CD4-positive, alpha-beta T cell treated with Interleukin-15 for 1 hour (primary cell): ENCODE measurements around the gene SAMHD1.

Source experiments
- DNase-seq: peaks from one replicate; pipeline ENCODE4 v3.0.0-alpha.2; 2020

SAMHD1 gene

DNA sequence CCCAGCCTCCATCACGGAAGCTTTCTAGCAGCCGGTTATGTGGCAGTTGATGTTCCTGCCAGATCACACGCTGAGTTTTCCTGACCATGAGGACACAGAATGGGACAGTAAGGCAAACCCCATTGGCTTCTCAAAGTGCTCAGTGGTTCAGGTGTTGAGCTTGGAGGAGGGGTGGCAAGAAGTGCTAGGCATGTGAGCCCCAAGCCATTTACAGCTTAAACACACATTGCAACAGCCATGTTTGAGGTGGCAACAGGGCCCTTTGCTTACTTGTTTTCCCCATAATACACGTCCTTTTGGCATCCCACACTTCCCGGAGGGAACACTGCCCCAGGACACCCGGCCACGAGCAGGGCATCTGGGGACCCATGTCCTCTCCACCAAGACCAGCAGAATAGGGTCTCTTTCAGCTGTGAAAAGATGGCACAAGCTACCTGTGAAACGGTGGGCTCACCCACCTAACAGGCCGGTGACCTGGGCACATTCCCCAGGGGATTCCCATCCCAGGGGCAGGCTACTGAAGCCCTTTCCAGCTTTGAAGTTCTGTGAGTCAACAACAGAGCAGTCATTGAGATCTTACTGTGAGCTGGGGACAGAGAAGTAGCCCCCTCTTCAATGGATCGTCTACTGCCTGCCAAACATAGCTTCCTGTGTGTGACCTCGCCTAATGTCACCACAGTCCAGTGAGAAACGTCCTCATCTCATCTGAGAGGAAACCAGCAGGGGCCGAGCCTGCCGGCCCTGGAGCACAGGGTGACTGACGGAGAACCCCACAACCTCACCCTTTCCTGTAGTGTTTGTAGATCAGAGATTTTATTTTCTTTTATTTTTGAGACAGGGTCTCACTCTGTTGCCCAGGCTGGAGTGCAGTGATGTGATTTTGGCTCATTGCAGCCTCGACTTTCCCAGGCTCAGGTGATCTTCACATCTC, 79.6 kb downstream of the SAMHD1 start:
- no peak for DNase-seq

DNA sequence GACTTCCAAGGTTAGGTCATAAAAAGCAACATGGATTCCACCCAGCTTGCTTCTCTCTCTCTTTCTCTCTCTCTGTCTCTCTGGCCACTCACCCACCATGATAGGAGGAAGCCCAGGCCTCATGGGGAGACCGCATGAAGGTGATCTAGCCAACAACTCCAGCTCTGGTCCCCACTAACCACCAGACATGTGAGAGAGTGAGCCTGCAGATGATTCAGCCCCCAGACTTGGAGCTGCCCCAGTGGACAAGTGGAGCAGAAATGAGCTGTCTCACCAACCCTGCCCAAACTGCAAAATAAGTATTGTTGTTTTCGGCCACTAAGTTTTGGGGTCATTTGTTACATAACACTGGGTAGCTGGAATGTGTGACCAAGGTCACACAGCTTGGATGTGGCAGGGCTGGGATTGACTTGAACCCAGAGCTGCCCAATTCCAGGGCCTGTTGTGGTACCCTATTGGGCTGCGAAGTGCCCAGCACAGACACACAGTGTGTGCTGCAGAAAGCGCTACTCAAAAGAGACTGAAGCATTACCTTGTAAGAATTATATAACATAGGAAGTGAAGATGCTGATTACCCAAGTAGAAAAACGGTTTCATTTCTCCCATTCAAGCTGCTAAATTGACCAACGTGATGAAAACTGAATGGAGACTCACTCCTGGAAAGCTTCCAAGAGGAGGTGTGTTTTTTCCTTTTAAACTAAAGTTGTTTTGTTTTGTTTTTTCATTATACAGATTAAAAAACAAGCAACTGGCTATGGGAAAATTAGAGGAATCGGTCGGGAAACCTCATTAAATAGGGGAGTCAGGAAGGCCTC, 84.6 kb downstream of the SAMHD1 start:
- no peak for DNase-seq

DNA sequence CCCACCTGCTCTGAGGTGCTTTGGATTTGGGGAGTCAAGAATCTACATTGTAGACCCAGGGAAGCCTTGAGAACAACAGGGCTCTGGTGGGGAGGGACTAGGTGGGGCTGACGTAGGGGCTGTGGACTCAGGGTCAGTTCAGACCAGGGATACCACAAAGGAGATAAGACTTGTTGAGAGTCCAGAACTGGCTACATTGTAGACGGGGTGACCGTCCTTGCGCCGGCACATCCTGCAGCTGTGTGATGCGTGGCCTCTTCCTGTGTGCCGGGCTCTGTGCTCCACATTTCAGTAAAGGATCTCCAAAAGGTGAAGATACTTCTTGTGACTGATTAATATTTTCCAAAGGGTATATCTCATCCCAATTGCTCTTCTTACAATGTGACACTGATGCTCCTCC, 85.3 kb downstream of the SAMHD1 start:
- DNase-seq: no peak

DNA sequence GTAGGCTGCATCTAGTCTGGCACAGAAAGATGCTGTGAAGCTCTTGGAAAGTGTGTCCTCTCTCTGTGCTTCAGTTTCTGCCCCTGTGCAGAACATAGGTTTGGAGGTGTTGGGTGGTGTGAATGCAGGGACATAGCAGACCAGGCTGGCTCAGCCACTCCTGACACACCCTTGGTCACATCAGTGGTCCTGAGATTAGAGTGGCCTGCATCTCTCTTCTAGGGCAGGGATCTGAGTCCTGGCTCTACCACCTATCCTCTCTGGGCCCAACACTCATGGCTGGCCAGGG, 85.7 kb downstream of the SAMHD1 start:
- no peak for DNase-seq

DNA sequence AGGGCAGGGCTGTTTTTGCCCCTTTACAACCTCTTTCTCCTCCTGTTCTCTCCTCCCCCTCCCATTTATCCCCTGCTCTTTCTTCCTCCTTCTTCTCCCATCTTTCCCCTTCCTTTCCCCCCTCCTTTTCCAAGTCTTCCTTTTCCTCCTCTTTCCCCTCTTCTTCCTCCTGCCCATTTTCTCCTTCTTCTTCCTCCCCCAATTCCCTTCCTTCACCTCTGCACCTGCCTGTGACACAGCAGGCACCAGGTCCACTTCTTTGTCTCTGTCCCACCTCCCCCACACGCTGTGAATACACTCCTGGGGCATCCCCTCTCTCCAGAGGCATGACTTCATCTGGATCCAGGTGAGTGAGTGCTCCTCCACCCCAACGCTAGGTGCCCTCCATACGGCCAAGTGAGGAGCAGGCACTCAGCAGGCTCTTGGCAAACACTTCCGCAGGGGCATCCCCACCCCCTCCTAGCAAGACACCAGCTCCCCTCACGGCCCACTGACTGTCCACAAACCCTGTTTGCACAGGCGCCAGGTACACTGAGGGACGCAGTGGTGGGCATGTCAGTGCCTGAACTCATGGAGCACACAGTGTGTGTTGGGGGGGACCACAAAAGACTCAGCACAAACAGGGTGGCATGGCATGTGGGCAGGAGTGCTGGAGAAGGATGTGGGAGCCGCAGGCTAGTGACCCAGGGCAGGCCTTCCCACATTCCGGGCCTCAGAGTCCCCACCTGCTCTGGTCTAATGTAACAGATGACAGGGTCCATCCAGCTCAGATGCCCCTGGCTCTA, 86.2 kb downstream of the SAMHD1 start:
- DNase-seq: no peak

DNA sequence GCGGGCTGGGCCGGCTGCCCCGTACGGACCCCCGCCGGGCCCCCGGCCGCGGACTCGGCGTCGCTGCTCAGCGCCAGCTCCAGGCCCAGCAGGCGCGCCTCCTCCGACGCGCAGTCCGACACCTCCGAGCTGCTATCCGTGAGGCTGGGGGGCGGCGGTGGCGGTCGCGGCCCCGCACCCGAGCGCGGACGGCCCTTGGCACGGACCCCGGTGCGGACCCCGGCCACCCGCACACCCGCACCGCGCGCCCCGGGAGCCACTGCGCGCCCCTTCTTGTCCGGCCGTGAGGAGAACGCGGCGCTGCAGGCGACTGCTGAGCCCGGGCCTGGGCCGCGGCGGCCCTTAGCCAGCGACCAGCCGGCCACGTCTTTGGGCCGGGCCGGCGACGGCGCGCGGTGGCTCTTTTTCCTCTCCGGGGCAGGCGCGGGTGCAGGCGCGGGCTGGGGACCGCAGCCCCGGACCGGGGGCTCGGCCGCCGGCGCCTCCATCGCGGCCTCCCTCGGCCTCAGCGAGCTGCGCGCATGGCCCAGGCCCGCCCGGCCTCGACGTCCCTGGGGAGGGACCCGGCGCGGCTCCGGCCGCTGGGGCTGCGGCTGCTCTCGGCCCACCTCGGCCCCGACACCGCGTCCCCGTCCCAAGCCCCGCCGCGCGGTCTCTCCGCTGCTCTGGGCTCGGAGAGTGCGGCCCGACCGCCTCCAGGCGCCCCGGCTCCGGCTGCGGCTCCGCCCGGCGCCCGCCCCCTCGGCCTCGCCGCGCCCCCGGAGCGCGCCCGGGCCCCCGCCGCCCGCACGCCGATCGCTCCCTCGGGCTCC, 88.4 kb downstream of the SAMHD1 start:
- DNase-seq: no peak

DNA sequence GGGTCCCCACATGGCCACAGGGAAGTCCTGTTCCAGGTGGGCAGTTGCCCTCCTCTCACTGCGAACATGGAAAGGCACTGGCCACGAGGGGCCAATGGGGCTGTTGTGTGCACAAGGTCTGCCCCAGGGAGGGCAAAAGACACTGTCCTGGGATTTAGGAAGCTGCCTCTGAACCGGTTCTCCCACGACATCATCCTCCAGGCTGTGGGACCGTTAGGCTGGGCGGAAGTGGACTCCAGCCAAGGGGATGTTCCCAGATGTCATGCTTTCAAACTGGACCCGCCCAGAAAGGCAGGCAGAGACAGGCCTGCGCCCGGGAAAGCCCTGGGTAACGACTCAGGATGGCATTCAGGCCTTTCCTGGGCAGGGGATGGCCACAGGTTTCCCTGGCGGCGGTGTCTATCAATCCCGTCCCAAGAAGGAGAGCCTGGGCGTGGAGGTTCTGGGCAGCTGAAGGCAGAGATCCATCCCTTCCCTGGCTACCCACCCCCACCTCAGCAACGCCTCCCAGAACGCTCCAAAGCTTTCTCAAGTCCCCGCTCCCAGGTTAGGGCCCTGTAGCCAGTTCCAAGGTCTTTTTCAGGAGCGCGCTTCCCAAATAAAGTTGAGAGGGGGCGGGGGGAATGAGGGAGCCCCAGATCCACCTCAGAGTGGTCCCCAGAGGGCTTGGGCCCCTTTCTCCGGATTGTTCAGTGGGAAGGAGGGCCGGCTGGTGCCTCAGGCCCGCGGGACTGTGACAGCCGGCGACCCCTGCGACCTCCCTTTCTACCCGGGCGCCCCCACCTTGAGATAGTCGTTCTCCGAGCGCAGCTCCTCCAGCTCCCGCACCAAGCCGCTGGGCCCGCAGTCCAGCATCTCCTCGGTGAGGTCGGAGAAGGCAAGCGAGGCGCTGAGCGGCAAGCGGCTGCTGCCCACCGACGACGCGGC, 89.4 kb downstream of the SAMHD1 start:
- no peak for DNase-seq

DNA sequence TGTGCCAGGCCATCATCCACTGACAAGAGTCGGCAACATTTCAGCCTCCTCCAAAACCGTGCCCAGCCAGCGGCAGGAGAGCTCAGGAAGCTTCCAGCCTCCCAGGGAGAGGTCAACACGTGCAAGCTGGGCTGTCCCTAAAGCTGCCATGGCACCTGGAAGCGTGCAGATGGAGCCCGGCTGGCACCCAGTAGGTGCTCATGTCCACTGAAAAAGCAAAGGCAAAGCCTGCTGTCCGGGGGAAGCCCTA, 90.0 kb downstream of the SAMHD1 start:
- no peak for DNase-seq

DNA sequence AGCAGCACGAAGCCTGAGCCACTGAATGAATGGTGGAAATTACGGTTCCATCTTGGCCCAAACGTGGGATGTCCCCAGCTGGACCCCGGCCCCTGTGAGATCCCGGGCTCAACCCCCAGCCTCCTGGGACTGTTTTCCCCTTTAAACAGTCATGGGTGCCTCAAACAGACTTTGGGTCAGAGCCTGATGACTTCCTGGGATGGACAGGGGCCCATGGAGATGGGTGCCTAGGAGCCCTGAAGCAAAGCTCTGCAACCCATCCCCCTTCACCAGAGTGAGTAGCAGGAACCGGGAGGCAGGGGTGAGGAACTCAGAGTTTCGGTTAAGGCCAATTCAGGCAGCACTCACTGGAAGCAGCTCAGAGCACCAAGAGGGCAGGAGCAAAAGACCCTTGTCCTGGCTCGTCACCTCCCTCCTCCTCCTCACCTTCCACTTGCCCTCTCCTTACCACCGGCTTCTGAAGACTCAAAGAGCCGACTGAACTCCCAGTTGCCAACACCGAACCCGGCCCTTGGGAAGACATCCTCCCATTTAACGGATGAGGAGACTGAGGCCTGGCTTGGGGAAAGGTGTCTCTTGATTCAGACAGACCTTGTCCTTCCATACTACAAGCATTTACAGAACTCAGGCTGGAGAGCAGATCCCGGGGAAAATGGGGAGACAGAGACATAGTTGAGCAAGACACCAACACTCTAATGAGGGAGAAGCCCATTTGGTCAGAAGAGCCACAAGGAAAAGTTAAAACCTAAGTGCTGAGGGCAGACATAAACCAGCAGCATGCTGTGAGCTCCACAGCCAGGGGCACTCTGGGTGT, 90.5 kb downstream of the SAMHD1 start:
- DNase-seq: no peak

DNA sequence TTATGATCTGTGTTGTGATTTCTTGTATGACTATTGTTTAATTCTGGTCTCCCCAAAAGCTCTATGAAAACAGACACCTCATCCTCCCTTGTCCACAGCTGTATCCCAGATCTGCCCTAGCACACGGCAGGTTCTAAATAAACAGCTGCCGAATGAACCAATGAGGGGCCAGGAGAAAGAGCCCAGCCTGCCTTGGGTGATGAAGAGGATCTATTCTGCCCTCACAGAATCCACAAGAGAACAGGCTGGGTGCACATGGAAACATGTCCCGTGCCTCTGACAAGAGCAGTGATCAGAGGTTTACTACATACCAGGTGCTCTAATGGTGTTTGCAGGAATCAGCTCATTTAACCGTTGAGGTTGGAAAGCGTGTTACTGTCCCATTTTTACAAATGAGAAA, 91.2 kb downstream of the SAMHD1 start:
- DNase-seq: no peak

DNA sequence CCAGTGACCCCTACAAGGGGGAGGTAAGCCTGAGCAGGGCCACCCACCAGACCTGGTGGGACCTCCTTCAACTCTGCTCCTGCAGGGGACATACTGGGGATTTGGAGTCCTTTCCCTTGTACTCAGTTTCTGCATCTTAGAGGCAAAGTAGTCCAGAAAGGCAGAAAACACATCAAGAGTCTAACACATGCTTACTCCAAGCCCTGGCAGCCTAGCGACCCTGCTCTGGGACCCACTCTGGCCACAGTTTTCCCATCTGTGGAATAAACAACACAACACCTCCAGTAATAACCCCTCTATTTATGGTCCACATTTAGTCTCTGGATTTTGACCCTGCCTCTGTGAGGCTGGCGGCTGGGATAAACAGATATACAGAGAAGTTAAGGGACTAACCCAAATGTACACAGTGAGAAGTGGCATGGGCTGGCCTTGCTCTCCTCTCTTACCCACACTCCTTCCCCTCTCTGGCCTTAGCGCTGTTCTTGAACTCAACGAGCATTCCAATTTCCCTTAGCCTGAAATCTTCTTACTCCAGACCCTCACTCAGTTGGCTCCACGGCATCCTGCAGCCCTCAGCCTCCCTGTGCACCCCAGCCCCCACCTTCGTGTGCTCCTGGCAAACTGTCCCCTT, 91.7 kb downstream of the SAMHD1 start:
- no peak for DNase-seq

DNA sequence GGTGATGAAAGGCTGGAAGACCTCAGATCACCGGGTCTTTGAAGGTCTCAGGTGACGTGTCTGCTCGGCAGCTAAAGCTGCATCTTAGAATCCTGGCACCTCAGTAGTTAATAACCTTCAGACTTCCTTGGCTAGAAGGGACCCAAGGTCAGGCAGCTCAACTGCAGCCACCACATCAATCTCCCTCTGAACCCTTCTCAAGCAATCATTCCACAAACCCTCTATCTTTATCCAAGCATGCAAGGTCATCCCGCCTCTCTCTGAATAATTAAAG, 92.3 kb downstream of the SAMHD1 start:
- DNase-seq: no peak

DNA sequence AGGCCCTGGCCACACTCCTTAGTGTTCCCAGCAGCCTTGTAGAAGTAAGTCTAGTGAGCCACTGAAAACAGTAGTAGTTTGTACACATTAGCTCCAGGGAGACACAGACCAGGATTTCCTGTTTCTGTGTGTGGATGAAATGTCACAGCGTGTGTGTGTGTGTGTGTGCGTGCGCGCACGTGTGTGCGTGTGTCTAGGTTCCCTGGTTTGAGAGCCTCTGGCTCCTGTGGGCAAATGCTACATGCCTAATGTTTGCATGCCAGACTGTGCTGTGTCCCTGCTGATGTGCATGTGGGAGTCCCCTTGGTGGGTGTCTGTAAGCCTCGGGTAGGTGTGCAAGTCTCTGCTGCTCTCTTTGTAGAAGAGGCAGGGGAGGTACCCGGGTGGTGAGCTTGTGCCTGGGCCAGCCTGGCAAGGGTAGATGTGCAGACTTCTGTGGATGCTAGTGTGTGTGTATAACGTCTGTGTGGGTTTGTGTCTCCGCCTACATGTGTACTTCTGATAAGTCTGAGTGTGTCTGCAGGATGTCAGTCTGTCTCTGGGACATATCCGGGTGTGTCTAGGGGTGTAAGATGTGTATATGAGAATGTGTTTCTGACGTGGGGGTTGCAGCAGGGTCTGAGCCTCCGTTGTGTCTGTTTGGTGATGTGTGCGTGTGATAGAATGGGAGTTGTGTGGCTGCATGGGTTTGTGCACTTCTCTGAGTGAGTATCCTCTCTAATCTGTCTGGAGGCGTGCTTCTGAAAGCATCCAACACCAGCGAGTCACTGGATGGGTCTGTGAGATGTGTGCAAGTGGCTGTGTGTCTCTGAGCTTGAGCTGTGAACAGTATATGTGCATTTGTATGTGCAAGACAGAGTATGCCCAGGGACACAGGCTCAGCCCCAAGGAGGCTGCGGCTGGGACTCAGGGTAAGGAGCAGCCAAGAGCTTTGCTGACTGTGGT, 94.5 kb downstream of the SAMHD1 start:
- peak; percentile 37 for DNase-seq

DNA sequence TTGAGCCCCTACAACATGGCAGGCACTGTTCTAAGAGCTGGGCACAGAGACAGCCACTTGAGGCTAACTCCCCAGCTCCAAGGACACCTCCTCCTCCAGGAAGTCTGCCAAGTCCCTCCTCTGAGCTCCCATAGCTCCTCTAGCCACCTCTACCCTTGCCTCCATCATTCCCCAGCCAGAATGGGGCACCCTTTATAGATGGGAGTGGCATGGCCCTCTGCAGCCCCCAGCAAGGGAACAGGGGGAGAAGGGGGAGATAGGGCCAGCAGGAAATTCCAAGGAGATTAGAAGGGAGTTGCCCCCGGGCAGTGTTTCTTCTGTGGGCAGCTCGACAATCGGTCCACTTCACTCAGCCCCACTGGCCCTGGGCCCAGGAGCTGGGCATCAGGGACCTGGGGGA, 95.3 kb downstream of the SAMHD1 start:
- no peak for DNase-seq

DNA sequence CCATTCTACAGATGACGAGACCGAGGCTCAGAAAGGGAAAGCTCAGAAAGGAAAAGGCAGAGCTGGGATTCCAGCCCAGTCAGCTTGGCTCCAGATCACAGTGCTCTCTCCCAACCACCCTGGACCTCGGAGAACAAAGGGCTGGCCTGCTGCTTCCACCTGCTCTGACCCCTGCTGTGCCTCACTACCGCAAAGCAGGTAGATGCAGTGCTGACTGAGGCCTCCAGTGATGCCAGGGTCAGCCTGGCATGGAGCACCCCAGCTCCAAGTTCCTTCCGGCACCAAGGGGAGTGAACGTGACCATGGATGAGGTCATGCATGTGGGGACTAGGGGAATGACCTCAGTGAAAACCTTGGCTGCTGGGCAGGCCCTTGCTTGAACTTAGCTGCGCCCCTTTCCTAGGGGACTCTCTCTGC, 96.3 kb downstream of the SAMHD1 start:
- DNase-seq: no peak

DNA sequence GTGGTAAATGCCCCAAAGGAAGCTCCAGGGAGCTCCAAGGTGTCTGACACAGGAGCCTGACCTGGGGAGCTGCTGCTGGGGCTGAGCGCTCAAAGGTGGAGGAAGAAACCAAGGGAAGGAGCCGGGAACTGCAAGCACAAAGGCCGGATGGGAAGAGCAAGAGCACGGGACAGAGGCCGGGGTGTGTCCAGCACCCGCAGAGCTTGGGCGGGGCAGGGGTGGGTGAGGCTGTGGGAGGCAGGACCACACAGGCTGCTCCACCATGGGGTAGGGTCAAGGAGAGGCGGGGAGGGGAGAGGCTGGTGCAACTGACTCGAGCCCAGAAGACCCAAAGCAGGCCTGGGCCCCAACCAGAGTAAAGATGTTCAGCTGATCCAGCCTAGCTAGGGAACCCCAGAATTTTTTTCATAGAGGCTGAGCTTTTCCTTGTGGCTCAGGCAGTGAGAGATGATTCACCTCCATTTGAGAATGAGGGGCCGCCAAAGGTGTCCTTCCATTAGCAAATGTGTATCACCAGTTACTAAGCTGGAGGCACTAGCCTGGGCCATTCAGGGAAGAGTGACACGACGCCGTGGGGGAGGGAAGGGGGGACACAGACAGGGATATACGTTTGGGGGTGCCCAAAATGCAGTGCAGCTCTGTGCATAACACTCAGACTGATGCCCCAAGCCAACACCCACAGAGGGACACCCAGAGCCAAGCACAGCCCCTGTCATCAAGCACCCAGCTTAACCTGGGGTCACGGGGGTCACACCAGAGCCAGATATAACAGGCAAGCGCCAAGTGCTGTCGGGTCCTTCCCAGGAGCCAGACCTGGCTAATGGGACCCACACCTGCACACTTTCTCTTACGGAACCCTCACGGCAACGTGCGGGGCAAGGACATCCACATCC, 96.9 kb downstream of the SAMHD1 start:
- DNase-seq: no peak

DNA sequence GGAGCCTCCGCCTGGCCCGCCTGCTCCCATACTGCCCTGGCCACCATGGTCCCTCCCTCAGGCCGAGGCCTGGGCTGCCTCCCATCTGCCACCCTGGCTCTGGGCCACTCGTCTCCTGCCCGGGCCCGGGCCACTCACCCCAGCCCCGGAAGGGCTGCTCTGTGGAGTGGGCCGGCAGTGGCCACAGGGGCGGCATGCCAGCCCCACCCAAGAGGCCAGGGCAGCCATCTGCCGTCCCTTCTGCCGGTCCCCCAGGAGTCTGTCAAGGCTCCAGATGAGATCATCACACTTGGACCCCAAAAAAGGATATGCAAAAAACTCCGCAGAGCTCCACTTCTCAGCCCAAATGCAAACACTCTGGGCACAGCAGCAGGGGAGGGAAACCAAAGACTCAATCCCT, 99.3 kb downstream of the SAMHD1 start:
- DNase-seq: no peak

DNA sequence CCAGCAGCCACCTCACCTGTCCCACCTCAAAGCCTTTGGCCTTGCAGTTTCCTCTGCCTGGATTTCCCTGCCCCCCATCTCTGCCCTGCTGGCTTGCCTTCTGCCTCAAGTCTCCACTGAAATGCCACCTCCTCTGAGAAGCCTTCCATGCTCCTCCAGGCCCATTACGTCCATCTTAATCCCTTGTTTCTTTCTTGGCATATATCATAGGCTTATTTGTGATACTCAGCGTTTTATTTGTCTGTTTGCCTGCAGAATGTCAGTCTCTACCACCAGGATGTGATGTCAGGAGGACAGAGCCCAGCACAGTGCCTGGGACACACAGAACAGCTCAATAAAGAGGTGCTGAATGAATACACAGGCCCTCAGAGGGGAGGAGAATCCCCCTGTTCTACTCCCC, 100.0 kb downstream of the SAMHD1 start:
- no peak for DNase-seq
